ENCODE measurements around the gene ACOT9. TPM values are rescaled to one million over a fixed set of nuclear protein-coding genes. Genes with fewer than 3 reads are reported as not detected.

The ACOT9 gene
- total RNA-seq, 1 experiment from 2014 or later, result 72.3 TPM

DNA sequence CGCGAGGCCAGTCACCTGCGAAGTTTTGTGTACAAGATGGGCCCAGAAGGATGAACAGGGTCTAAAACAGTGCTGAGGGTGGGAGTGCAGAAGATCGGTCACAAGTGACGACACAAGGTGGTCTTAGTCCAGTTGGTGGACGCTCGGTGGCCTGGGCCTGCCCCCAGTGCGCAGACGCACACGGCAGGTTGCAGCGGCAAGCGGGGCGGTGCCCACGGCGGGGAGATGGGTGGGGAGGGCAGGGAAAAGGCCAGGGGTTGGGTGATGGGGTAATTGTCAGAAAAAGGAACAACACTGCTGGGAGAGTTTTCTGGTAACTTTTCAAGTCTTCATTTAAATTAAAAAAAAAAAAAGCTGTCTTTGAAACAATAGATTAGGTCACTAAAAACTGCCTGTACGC lies 76.8 kb downstream of the ACOT9 start:
- Histone ChIP-seq H3K79me1 (ENCODE audit: insufficient read depth, low read depth, low read length, poor library complexity, severe bottlenecking) (peaks cover 3% of the 10 kb centered on the region), H4K20me1 (ENCODE audit: control insufficient read depth, insufficient read depth, insufficient read length) (no peaks in the 10 kb centered on the region), H2AK5ac (ENCODE audit: insufficient read length, low read length) (no peak overlapping the region), H3T11ph (ENCODE audit: low read length) (no peak overlapping the region), H3K56ac (ENCODE audit: insufficient read length, low read depth, low read length) (no peak overlapping the region), H3K4ac (ENCODE audit: low read depth, low read length) (no peak overlapping the region), H3K18ac (ENCODE audit: insufficient read length, low read depth, low read length) (no peak overlapping the region), H3K14ac (ENCODE audit: insufficient read depth, low read length) (no peak overlapping the region), H2BK20ac (ENCODE audit: low read depth, low read length, poor library complexity, severe bottlenecking) (no peak overlapping the region), H3K4me1 (ENCODE audit: insufficient read depth, low read length) (no peaks in the 10 kb centered on the region; the same call in 1 of the 2 replicates), H3K4me2 (ENCODE audit: insufficient read depth, insufficient read length, low read length) (no peak overlapping the region), H2BK5ac (ENCODE audit: insufficient read length, low read length) (no peak overlapping the region), H4K8ac (replicated peaks; ENCODE audit: insufficient read length, low read depth, low read length) (no peak overlapping the region), H3K27ac (ENCODE audit: insufficient read length, low read depth, low read length) (no peak overlapping the region), H3K23ac (ENCODE audit: insufficient read length, low read depth, low read length) (no peak overlapping the region), H3K9me3 (ENCODE audit: control insufficient read depth, low read depth, low read length) (no peaks in the 10 kb centered on the region), H2AFZ (ENCODE audit: low read length) (no peak overlapping the region), H2BK12ac (ENCODE audit: insufficient read length, low read depth, low read length) (no peak overlapping the region), H4K91ac (ENCODE audit: insufficient read length, low read depth, low read length) (no peak overlapping the region), H4K5ac (ENCODE audit: insufficient read length, low read depth, low read length) (no peak overlapping the region), H3K79me2 (ENCODE audit: insufficient read depth, low read length) (peaks cover 2% of the 10 kb centered on the region; the same call in 1 of the 2 replicates), H3K27me3 (ENCODE audit: insufficient read depth, low read length) (no peaks in the 10 kb centered on the region), H2BK15ac (ENCODE audit: low read depth, low read length) (no peak overlapping the region; the same call in 1 of the 2 replicates), H3K23me2 (ENCODE audit: insufficient read length, low read depth, low read length, poor library complexity, severe bottlenecking) (peaks cover 3% of the 10 kb centered on the region), H2BK120ac (ENCODE audit: low read depth, low read length, poor library complexity, severe bottlenecking) (no peak overlapping the region), H3K9ac (ENCODE audit: extremely low read depth, insufficient read length, low read length) (no peak overlapping the region)
- WGBS (ENCODE audit: extremely low coverage, insufficient read length, low lambda C conversion rate), result no CpG with 5 or more reads among the region's 16 CpGs
- TF ChIP-seq, protein P1, sequence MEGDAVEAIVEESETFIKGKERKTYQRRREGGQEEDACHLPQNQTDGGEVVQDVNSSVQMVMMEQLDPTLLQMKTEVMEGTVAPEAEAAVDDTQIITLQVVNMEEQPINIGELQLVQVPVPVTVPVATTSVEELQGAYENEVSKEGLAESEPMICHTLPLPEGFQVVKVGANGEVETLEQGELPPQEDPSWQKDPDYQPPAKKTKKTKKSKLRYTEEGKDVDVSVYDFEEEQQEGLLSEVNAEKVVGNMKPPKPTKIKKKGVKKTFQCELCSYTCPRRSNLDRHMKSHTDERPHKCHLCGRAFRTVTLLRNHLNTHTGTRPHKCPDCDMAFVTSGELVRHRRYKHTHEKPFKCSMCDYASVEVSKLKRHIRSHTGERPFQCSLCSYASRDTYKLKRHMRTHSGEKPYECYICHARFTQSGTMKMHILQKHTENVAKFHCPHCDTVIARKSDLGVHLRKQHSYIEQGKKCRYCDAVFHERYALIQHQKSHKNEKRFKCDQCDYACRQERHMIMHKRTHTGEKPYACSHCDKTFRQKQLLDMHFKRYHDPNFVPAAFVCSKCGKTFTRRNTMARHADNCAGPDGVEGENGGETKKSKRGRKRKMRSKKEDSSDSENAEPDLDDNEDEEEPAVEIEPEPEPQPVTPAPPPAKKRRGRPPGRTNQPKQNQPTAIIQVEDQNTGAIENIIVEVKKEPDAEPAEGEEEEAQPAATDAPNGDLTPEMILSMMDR (conservative IDR thresholded peaks at IDR 0.05), result no peak
- Mint-ChIP-seq H3K9me3 (no peaks in the 10 kb centered on the region), H3K27me3 (ENCODE audit: low read depth) (peaks cover 3% of the 10 kb centered on the region), H3K4me3 (peak overlapping the region in 1 of 2 experiments; percentile 36; a peak in 4 of 5 replicates), H3K4me1 (peaks cover 23 to 28% of the 10 kb centered on the region in 2 experiments), H3K27ac (peak overlapping the region in 2 of 3 experiments; percentile 57 to 77; a peak in 3 of 7 replicates), H3K36me3 (ENCODE audit: insufficient read depth in 1 of 3, low read depth in 3 of 3) (peaks cover 0 to 9% (median 6%) of the 10 kb centered on the region in 3 experiments; a peak in 5 of 7 replicates)
- DNase-seq, result no peak

All from H9 (cell line).